ENCODE data around the gene PTCHD4. TPM values are rescaled to one million over a fixed set of nuclear protein-coding genes. Genes with fewer than 3 reads are reported as not detected.
"Not testable (repeated sequence)": the region's sequence is repeated elsewhere in the genome, so short reads cannot be mapped to it uniquely, and the experiment has no call there.

PTCHD4 gene
- total and polyA plus RNA-seq, 2 of the 13 experiments (the other 11 are each of a cell fraction or from before 2014, with no cell fraction given), result 28.4 to 32.9 TPM

GRCh38 chr6:48121983-48122749 lies 11.2 kb upstream of the PTCHD4 start:
- H2AFZ ChIP-seq (ENCODE audit: low read length); POLR2A ChIA-PET; H3K4me1 ChIP-seq (ENCODE audit: insufficient read depth, low read length); H3K4me2 ChIP-seq (ENCODE audit: low read depth, low read length); DNase-seq (ENCODE audit: low spot score); in situ Hi-C loops (cut with HindIII; ENCODE audit: extremely low pct_ligation_motif_present, low pct_unique_long_range_greater_than_20kb); H3K9ac ChIP-seq (ENCODE audit: insufficient read depth, low read depth, low read length); H3K36me3 ChIP-seq (replicated peaks in 1 of 2; ENCODE audit: control insufficient read depth in 1 of 2, insufficient read depth in 2 of 2, low read length in 2 of 2); H3K9me3 ChIP-seq (ENCODE audit: low read length); H3K27ac ChIP-seq (ENCODE audit: extremely low read length, insufficient read depth, low read length); H3K4me3 ChIP-seq (replicated peaks in 1 of 3; ENCODE audit: insufficient read depth in 1 of 3, low read depth in 2 of 3, low read length in 3 of 3); CTCF ChIA-PET (ENCODE audit: low intra/inter-chr PET ratio, low total read pairs); ATAC-seq; H3K79me2 ChIP-seq (ENCODE audit: insufficient read depth, low read length); intact Hi-C loops (cut with micrococcal nuclease; ENCODE audit: unreplicated experiment); H3K27me3 ChIP-seq (ENCODE audit: control insufficient read depth in 1 of 2, insufficient read depth in 2 of 2, low read length in 2 of 2); FAIRE-seq; BruUV-seq (replicated peaks); H4K20me1 ChIP-seq (ENCODE audit: insufficient read depth, low read length): not testable (repeated sequence)
- 22% methylated on average over 1 of the region's 1 CpG for WGBS (ENCODE audit: low lambda C conversion rate)

GRCh38 chr6:48116699-48117645 lies 6.0 kb upstream of the PTCHD4 start:
- Histone ChIP-seq H3K4me1 (ENCODE audit: insufficient read depth, low read length) (peaks cover 14% of the 10 kb centered on the region), H3K27ac (ENCODE audit: extremely low read length, insufficient read depth, low read length) (no peak overlapping the region), H3K79me2 (ENCODE audit: insufficient read depth, low read length) (no peaks in the 10 kb centered on the region), H3K9ac (ENCODE audit: insufficient read depth, low read depth, low read length) (no peak overlapping the region), H3K4me3 (replicated peaks in 1 of 3; ENCODE audit: insufficient read depth in 1 of 3, low read depth in 2 of 3, low read length in 3 of 3) (no peak overlapping the region), H2AFZ (ENCODE audit: low read length) (no peak overlapping the region), H3K36me3 (replicated peaks in 1 of 2; ENCODE audit: control insufficient read depth in 1 of 2, insufficient read depth in 2 of 2, low read length in 2 of 2) (no peaks in the 10 kb centered on the region), H3K27me3 (ENCODE audit: control insufficient read depth in 1 of 2, insufficient read depth in 2 of 2, low read length in 2 of 2) (no peaks in the 10 kb centered on the region), H3K4me2 (ENCODE audit: low read depth, low read length) (no peak overlapping the region), H4K20me1 (ENCODE audit: insufficient read depth, low read length) (no peaks in the 10 kb centered on the region), H3K9me3 (ENCODE audit: low read length) (no peaks in the 10 kb centered on the region)
- WGBS (ENCODE audit: low lambda C conversion rate), result 42% methylated on average over 3 of the region's 3 CpGs
- ChIA-PET POLR2A (no interaction called here), CTCF (ENCODE audit: low intra/inter-chr PET ratio, low total read pairs) (no interaction called here)
- no peak for DNase-seq (ENCODE audit: low spot score)
- FAIRE-seq, result no peak
- in situ Hi-C loops (cut with HindIII; ENCODE audit: extremely low pct_ligation_motif_present, low pct_unique_long_range_greater_than_20kb) (no loop called here), intact Hi-C loops (cut with micrococcal nuclease; ENCODE audit: unreplicated experiment) (no loop called here)
- ATAC-seq, result no peak
- TF ChIP-seq MIER2 (CRISPR knock-in tag; IDR thresholded peaks at IDR 0.05) (no peak), ZMAT3 (CRISPR knock-in tag; conservative IDR thresholded peaks at IDR 0.05) (no peak), ZBTB43 (CRISPR knock-in tag; conservative IDR thresholded peaks at IDR 0.05) (no peak), MATR3 (CRISPR knock-in tag; IDR thresholded peaks at IDR 0.05) (no peak), MTA3 (CRISPR knock-in tag; IDR thresholded peaks at IDR 0.05) (no peak), ZNF207 (IDR thresholded peaks at IDR 0.05; ENCODE audit: borderline replicate concordance) (no peak), TP53 (CRISPR knock-in tag; conservative IDR thresholded peaks at IDR 0.05) (no peak), ADNP (CRISPR knock-in tag; IDR thresholded peaks at IDR 0.05) (no peak), ISL2 (CRISPR knock-in tag; IDR thresholded peaks at IDR 0.05) (no peak), SRSF1 (optimal IDR thresholded peaks at IDR 0.05; ENCODE audit: low read depth, low read length) (no peak), ZNF510 (CRISPR knock-in tag; IDR thresholded peaks at IDR 0.05; ENCODE audit: low read depth) (no peak), ZNF446 (CRISPR knock-in tag; IDR thresholded peaks at IDR 0.05) (no peak), ZNF225 (CRISPR knock-in tag; IDR thresholded peaks at IDR 0.05) (no peak), ZNF451 (CRISPR knock-in tag; IDR thresholded peaks at IDR 0.05) (no peak)
- TF ChIP-seq, protein P1, sequence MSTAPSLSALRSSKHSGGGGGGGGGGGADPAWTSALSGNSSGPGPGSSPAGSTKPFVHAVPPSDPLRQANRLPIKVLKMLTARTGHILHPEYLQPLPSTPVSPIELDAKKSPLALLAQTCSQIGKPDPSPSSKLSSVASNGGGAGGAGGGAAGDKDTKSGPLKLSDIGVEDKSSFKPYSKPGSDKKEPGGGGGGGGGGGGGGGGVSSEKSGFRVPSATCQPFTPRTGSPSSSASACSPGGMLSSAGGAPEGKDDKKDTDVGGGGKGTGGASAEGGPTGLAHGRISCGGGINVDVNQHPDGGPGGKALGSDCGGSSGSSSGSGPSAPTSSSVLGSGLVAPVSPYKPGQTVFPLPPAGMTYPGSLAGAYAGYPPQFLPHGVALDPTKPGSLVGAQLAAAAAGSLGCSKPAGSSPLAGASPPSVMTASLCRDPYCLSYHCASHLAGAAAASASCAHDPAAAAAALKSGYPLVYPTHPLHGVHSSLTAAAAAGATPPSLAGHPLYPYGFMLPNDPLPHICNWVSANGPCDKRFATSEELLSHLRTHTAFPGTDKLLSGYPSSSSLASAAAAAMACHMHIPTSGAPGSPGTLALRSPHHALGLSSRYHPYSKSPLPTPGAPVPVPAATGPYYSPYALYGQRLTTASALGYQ (CRISPR knock-in tag; IDR thresholded peaks at IDR 0.05), result no peak
- no TSS peak for BruUV-seq (replicated peaks)

Measured in HepG2 (cell line).